ENCODE results near the gene CYP27A1. TPM values are rescaled to one million over a fixed set of nuclear protein-coding genes. Genes with fewer than 3 reads are reported as not detected.
A peak's percentile ranks its signal among the peaks of the same experiment; 100 is the strongest.
"Not testable (repeated sequence)": the region's sequence is repeated elsewhere in the genome, so short reads cannot be mapped to it uniquely, and the experiment has no call there.

The CYP27A1 gene
- total and polyA plus RNA-seq, 4 donors, result 19.3 to 50.6 (median 36.1) TPM

DNA sequence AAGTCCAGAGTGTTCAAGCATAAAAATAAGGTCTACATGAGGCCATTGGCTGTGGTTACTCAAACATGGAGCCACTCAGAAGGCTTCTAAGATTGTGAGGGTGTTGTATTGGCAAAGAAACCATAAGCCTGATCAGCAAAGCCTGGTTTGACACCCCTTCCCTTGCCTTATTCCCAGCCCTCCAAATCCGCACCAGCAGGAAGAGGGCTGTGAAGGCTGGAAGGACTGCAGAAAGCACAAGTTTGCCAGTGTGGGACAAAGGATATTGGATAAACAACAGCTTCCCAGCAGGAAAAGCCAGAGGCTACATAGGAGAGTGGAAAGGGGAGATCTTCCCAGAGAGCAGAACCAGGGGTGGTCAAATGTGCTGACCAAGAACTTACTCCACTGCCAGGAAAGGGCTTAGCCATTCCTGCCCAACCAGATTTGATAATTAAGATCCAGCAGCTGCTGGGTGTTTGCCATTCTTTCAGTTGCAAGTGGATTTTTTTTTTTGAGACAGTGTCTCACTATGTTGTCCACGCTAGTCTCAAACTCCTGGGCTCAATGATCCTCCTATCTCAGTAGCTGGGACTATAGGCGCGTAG, 51.2 kb downstream of the CYP27A1 start:
- H3K27ac ChIP-seq (ENCODE audit: low read depth in 1 of 2, low read length in 2 of 2), result peak overlapping the region; percentile 68 to 86
- no peaks in the 10 kb centered on the region for H3K9me3 ChIP-seq (ENCODE audit: control insufficient read depth, low read length)
- H3K4me1 ChIP-seq (ENCODE audit: control insufficient read depth in 1 of 2, insufficient read depth in 2 of 2, low read length in 2 of 2), result peaks cover 4 to 5% of the 10 kb centered on the region in 2 donors
- H3K27me3 ChIP-seq (ENCODE audit: control insufficient read depth in 1 of 2, insufficient read depth in 2 of 2, low read length in 1 of 2), result no peaks in the 10 kb centered on the region
- ATAC-seq (ENCODE audit: low FRiP score) (peak; percentile 4), DNase-seq (peak in 1 of 2 donors; percentile 27)
- intact Hi-C loops (cut with DNase I), result loop anchor here in 1 of 2 donors (5.0 to 10.0 kb wide), 2 partner anchors 48 to 116 kb away; partner anchors contain the start of gene CYP27A1
- H3K36me3 ChIP-seq (ENCODE audit: control insufficient read depth in 1 of 2, insufficient read depth in 2 of 2, low read length in 1 of 2), result no peaks in the 10 kb centered on the region
- H3K4me3 ChIP-seq (ENCODE audit: low read length in 2 of 2), result no peak overlapping the region
- 91 to 94% methylated on average over 4 of the region's 4 CpGs for WGBS, 2 donors

DNA sequence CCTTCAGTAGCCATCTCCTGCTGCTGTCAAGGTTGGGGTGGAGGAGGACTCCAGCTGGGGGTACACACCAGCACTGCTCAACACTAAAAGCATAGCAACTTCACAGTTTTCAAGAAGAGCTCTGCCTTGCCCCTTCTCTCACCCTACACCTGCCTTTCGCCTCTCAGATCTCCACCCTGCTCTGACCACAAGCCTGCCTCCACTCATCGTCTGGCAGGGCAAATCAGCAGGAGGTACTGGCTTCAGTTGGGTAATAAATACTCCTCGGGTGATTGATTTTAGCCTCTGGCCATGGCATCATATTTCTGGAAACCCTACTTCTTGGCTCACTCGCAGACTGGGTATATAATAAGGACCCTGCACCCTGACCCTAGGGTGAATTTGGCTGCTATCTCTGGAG, 52.7 kb downstream of the CYP27A1 start:
- intact Hi-C loops (cut with DNase I), result loop anchor here in 1 of 2 donors (5.0 to 10.0 kb wide), 2 partner anchors 50 to 117 kb away; partner anchors contain the start of gene CYP27A1
- ATAC-seq (ENCODE audit: low FRiP score), result no peak

GRCh38 chr2:218837495-218837894, 55.5 kb downstream of the CYP27A1 start:
- H3K27me3 ChIP-seq (ENCODE audit: control insufficient read depth in 1 of 2, insufficient read depth in 2 of 2, low read length in 1 of 2), result no peaks in the 10 kb centered on the region
- H3K4me3 ChIP-seq (ENCODE audit: low read length in 2 of 2), result no peak overlapping the region
- intact Hi-C loops (cut with DNase I), result loop anchor here in 1 of 2 donors (10.0 kb wide), 1 partner anchor 53 kb away; the partner anchor contains the start of gene CYP27A1
- DNase-seq (no peak), ATAC-seq (ENCODE audit: low FRiP score) (no peak)
- H3K27ac ChIP-seq (ENCODE audit: low read depth in 1 of 2, low read length in 2 of 2), result no peak overlapping the region
- WGBS, 2 donors, result 89 to 92% methylated on average over 2 of the region's 2 CpGs
- H3K36me3 ChIP-seq (ENCODE audit: control insufficient read depth in 1 of 2, insufficient read depth in 2 of 2, low read length in 1 of 2), result no peaks in the 10 kb centered on the region
- no peaks in the 10 kb centered on the region for H3K9me3 ChIP-seq (ENCODE audit: control insufficient read depth, low read length)
- peaks cover 4 to 5% of the 10 kb centered on the region in 2 donors for H3K4me1 ChIP-seq (ENCODE audit: control insufficient read depth in 1 of 2, insufficient read depth in 2 of 2, low read length in 2 of 2)

More for the DNA sequence above, 52.7 kb downstream of the CYP27A1 start:
- Histone ChIP-seq H3K4me3 (ENCODE audit: low read length in 2 of 2) (no peak overlapping the region), H3K27ac (ENCODE audit: low read depth in 1 of 2, low read length in 2 of 2) (no peak overlapping the region), H3K4me1 (ENCODE audit: control insufficient read depth in 1 of 2, insufficient read depth in 2 of 2, low read length in 2 of 2) (peaks cover 4 to 5% of the 10 kb centered on the region in 2 donors), H3K36me3 (ENCODE audit: control insufficient read depth in 1 of 2, insufficient read depth in 2 of 2, low read length in 1 of 2) (no peaks in the 10 kb centered on the region), H3K27me3 (ENCODE audit: control insufficient read depth in 1 of 2, insufficient read depth in 2 of 2, low read length in 1 of 2) (no peaks in the 10 kb centered on the region), H3K9me3 (ENCODE audit: control insufficient read depth, low read length) (no peaks in the 10 kb centered on the region)
- WGBS, 2 donors, result 87 to 90% methylated on average over 4 of the region's 4 CpGs
- peak in 1 of 2 donors; percentile 21 for DNase-seq

DNA sequence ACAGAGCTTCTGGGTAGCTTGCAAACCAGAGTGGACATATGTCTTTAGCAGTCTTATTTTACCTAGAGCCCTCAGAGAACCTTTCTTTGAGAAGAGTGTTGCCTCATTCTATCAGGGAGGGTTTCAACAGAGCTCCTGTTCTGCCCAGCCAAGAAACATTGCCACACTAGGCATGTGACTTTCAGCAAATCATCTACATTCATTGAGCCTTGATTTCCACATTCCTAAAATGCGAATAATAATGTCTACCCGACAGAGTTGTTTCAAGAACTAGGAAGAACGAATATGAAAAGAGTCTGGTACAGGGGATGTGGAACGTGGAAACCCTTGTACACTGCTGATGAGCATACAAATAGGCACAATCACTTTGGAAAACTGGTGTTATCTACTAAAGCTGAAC, 57.5 kb downstream of the CYP27A1 start:
- ATAC-seq (ENCODE audit: low FRiP score), result no peak
- WGBS, 2 donors, result 43 to 49% methylated on average over 4 of the region's 4 CpGs
- Histone ChIP-seq H3K36me3 (ENCODE audit: control insufficient read depth in 1 of 2, insufficient read depth in 2 of 2, low read length in 1 of 2) (no peaks in the 10 kb centered on the region), H3K27me3 (ENCODE audit: control insufficient read depth in 1 of 2, insufficient read depth in 2 of 2, low read length in 1 of 2) (no peaks in the 10 kb centered on the region), H3K27ac (ENCODE audit: low read depth in 1 of 2, low read length in 2 of 2) (peak overlapping the region in 1 of 2 donors; percentile 36), H3K4me1 (ENCODE audit: control insufficient read depth in 1 of 2, insufficient read depth in 2 of 2, low read length in 2 of 2) (no peaks in the 10 kb centered on the region), H3K4me3 (ENCODE audit: low read length in 2 of 2) (no peak overlapping the region), H3K9me3 (ENCODE audit: control insufficient read depth, low read length) (no peaks in the 10 kb centered on the region)
- intact Hi-C loops (cut with DNase I), result loop anchor here in 1 of 2 donors (10.0 kb wide), 1 partner anchor 55 kb away; the partner anchor contains the start of gene CYP27A1
- peak in 1 of 2 donors; percentile 46 for DNase-seq

GRCh38 chr2:218839888-218840287, 57.9 kb downstream of the CYP27A1 start:
- H3K27ac ChIP-seq (ENCODE audit: low read depth in 1 of 2, low read length in 2 of 2), result no peak overlapping the region
- no peaks in the 10 kb centered on the region for H3K36me3 ChIP-seq (ENCODE audit: control insufficient read depth in 1 of 2, insufficient read depth in 2 of 2, low read length in 1 of 2)
- ATAC-seq (ENCODE audit: low FRiP score), result no peak
- H3K4me3 ChIP-seq (ENCODE audit: low read length in 2 of 2), result no peak overlapping the region
- intact Hi-C loops (cut with DNase I), result loop anchor here in 1 of 2 donors (10.0 kb wide), 1 partner anchor 55 kb away; the partner anchor contains the start of gene CYP27A1
- H3K9me3 ChIP-seq (ENCODE audit: control insufficient read depth, low read length), result no peaks in the 10 kb centered on the region
- WGBS, 2 donors, result 84 to 85% methylated on average over 1 of the region's 1 CpG
- no peaks in the 10 kb centered on the region for H3K4me1 ChIP-seq (ENCODE audit: control insufficient read depth in 1 of 2, insufficient read depth in 2 of 2, low read length in 2 of 2)
- H3K27me3 ChIP-seq (ENCODE audit: control insufficient read depth in 1 of 2, insufficient read depth in 2 of 2, low read length in 1 of 2), result no peaks in the 10 kb centered on the region
- DNase-seq, result no peak

- WGBS, 2 donors, result 92 to 93% methylated on average over 5 of the region's 5 CpGs
- H3K27ac ChIP-seq (ENCODE audit: low read depth in 1 of 2, low read length in 2 of 2); intact Hi-C loops (cut with DNase I); H3K36me3 ChIP-seq (ENCODE audit: control insufficient read depth in 1 of 2, insufficient read depth in 2 of 2, low read length in 1 of 2); H3K4me1 ChIP-seq (ENCODE audit: control insufficient read depth in 1 of 2, insufficient read depth in 2 of 2, low read length in 2 of 2); ATAC-seq (ENCODE audit: low FRiP score); H3K4me3 ChIP-seq (ENCODE audit: low read length in 2 of 2); DNase-seq; H3K27me3 ChIP-seq (ENCODE audit: control insufficient read depth in 1 of 2, insufficient read depth in 2 of 2, low read length in 1 of 2); H3K9me3 ChIP-seq (ENCODE audit: control insufficient read depth, low read length): not testable (repeated sequence)
Measured at GRCh38 chr2:218844334-218844733, 62.4 kb downstream of the CYP27A1 start.

GRCh38 chr2:218846963-218847362, 65.0 kb downstream of the CYP27A1 start:
- DNase-seq, result peak in 1 of 2 donors; percentile 13
- intact Hi-C loops (cut with DNase I), result loop anchor here (1.0 to 5.0 kb wide), 4 partner anchors 41 to 136 kb away; partner anchors contain the start of gene TTLL4 (in 1 of the 2)
- not testable (repeated sequence) for H3K27me3 ChIP-seq (ENCODE audit: control insufficient read depth in 1 of 2, insufficient read depth in 2 of 2, low read length in 1 of 2); H3K4me3 ChIP-seq (ENCODE audit: low read length in 2 of 2); H3K4me1 ChIP-seq (ENCODE audit: control insufficient read depth in 1 of 2, insufficient read depth in 2 of 2, low read length in 2 of 2); H3K36me3 ChIP-seq (ENCODE audit: control insufficient read depth in 1 of 2, insufficient read depth in 2 of 2, low read length in 1 of 2); ATAC-seq (ENCODE audit: low FRiP score); H3K9me3 ChIP-seq (ENCODE audit: control insufficient read depth, low read length); H3K27ac ChIP-seq (ENCODE audit: low read depth in 1 of 2, low read length in 2 of 2)
- WGBS, 2 donors, result 86% methylated on average over 16 to 18 of the region's 18 CpGs

- ATAC-seq (ENCODE audit: low FRiP score) (no peak), DNase-seq (peak; percentile 22 to 44)
- H3K36me3 ChIP-seq (ENCODE audit: control insufficient read depth in 1 of 2, insufficient read depth in 2 of 2, low read length in 1 of 2), result no peaks in the 10 kb centered on the region
- no peaks in the 10 kb centered on the region for H3K4me1 ChIP-seq (ENCODE audit: control insufficient read depth in 1 of 2, insufficient read depth in 2 of 2, low read length in 2 of 2)
- no peaks in the 10 kb centered on the region for H3K27me3 ChIP-seq (ENCODE audit: control insufficient read depth in 1 of 2, insufficient read depth in 2 of 2, low read length in 1 of 2)
- no peak overlapping the region for H3K4me3 ChIP-seq (ENCODE audit: low read length in 2 of 2)
- no peaks in the 10 kb centered on the region for H3K9me3 ChIP-seq (ENCODE audit: control insufficient read depth, low read length)
- intact Hi-C loops (cut with DNase I), result loop anchor here (5.0 kb wide), 1 partner anchor 122 kb away; no protein-coding TSS in a partner anchor
- H3K27ac ChIP-seq (ENCODE audit: low read depth in 1 of 2, low read length in 2 of 2), result no peak overlapping the region
- 41 to 55% methylated on average over 7 of the region's 7 CpGs for WGBS, 2 donors
Measured at GRCh38 chr2:218849721-218850120, 67.8 kb downstream of the CYP27A1 start.

GRCh38 chr2:218850796-218851195, 68.8 kb downstream of the CYP27A1 start:
- DNase-seq (peak in 1 of 2 donors; percentile 21), ATAC-seq (ENCODE audit: low FRiP score) (no peak)
- Histone ChIP-seq H3K9me3 (ENCODE audit: control insufficient read depth, low read length) (no peaks in the 10 kb centered on the region), H3K4me1 (ENCODE audit: control insufficient read depth in 1 of 2, insufficient read depth in 2 of 2, low read length in 2 of 2) (no peaks in the 10 kb centered on the region), H3K4me3 (ENCODE audit: low read length in 2 of 2) (no peak overlapping the region), H3K27me3 (ENCODE audit: control insufficient read depth in 1 of 2, insufficient read depth in 2 of 2, low read length in 1 of 2) (no peaks in the 10 kb centered on the region), H3K27ac (ENCODE audit: low read depth in 1 of 2, low read length in 2 of 2) (no peak overlapping the region), H3K36me3 (ENCODE audit: control insufficient read depth in 1 of 2, insufficient read depth in 2 of 2, low read length in 1 of 2) (no peaks in the 10 kb centered on the region)
- intact Hi-C loops (cut with DNase I), result no loop called here
- 86 to 88% methylated on average over 2 of the region's 2 CpGs for WGBS, 2 donors
